Frontal cortex (tissue), 4 donors: ENCODE results near the gene NRARP. TPM values are rescaled to one million over a fixed set of nuclear protein-coding genes. Genes with fewer than 3 reads are reported as not detected.

ENCODE experiments used
- DNase-seq, 2 donors: peaks; one replicate each; pipeline ENCODE4 v3.0.0; 2012; ENCODE audit warnings: low spot score in 2 of 2
- FAIRE-seq: peaks from 2 replicates; lab custom pipeline; 2012; peaks lifted over from hg19 to GRCh38; lab: Jason Lieb, UNC
- total RNA-seq: library from RNA; depleted of rRNA; stranded (reverse); fragments of >200 nt; gene quantifications from one replicate; pipeline ENCODE4 v1.2.3, GENCODE V29; 2014
- donor health status: control.
- donor health status: control.
- donor health status: control.

Gene NRARP
- total RNA-seq, 1 donor from 2014 or later = 3.7 TPM

- DNase-seq (no peak), FAIRE-seq (no peak)
These were observed 757 bp downstream of the NRARP start for GRCh38 chr9:137301081-137301947.

- FAIRE-seq = no peak
- DNase-seq = no peak
These were observed 1.4 kb downstream of the NRARP start for GRCh38 chr9:137300567-137301080.

GRCh38 chr9:137299938-137300337 is 2.1 kb downstream of the NRARP start:
- no peak for DNase-seq
- FAIRE-seq = no peak

GRCh38 chr9:137299203-137299565 is 2.9 kb downstream of the NRARP start:
- FAIRE-seq (no peak), DNase-seq (no peak)

GRCh38 chr9:137298401-137299202 is 3.5 kb downstream of the NRARP start:
- FAIRE-seq = no peak
- no peak for DNase-seq

- DNase-seq (no peak), FAIRE-seq (no peak)
These were observed 4.1 kb downstream of the NRARP start for GRCh38 chr9:137297966-137298365.

- DNase-seq = no peak
- no peak for FAIRE-seq
These were observed 5.1 kb downstream of the NRARP start for GRCh38 chr9:137296670-137297664.

- DNase-seq (no peak), FAIRE-seq (no peak)
These were observed 6.0 kb downstream of the NRARP start for GRCh38 chr9:137295849-137296669.

GRCh38 chr9:137295238-137295811 is 6.7 kb downstream of the NRARP start:
- FAIRE-seq (no peak), DNase-seq (peak; percentile 84 to 89)

- DNase-seq (no peak), FAIRE-seq (no peak)
These were observed 7.3 kb downstream of the NRARP start for GRCh38 chr9:137294681-137295237.

GRCh38 chr9:137294091-137294680 is 7.9 kb downstream of the NRARP start:
- FAIRE-seq = no peak
- no peak for DNase-seq

GRCh38 chr9:137293482-137294090 is 8.5 kb downstream of the NRARP start:
- FAIRE-seq (no peak), DNase-seq (no peak)

GRCh38 chr9:137293094-137293481 is 9.0 kb downstream of the NRARP start:
- FAIRE-seq = no peak
- DNase-seq = no peak

- DNase-seq (no peak), FAIRE-seq (no peak)
These were observed 15.1 kb downstream of the NRARP start for GRCh38 chr9:137286975-137287383.

- FAIRE-seq (no peak), DNase-seq (no peak)
These were observed 20.5 kb downstream of the NRARP start for GRCh38 chr9:137281345-137282116.

GRCh38 chr9:137280474-137281344 is 21.4 kb downstream of the NRARP start:
- FAIRE-seq (no peak), DNase-seq (no peak)
